Prostate gland (tissue), 2 donors: ENCODE data around the gene KPTN. TPM values are rescaled to one million over a fixed set of nuclear protein-coding genes. Genes with fewer than 3 reads are reported as not detected.

Experiments used
- DNase-seq: peaks from one replicate; pipeline ENCODE4 v3.0.0-alpha.2; 2019; ENCODE audit warnings: low spot score
- H3K27ac ChIP-seq, 2 donors: fragments of 200-600 bp; sonication (generic); 2 replicates each; pipeline ENCODE4 v1.5.1; 2017 to 2019
- H3K27me3 ChIP-seq: fragments of 200-600 bp; sonication (generic); replicated peaks from 2 replicates; pipeline ENCODE4 v1.5.1; 2019; ENCODE audit not compliant: insufficient read depth
- H3K36me3 ChIP-seq, 2 donors: fragments of 200-600 bp; sonication (generic); 1 replicate in 1 of 2; 2 replicates in 1 of 2; pipeline versions ENCODE4 v1.5.1 to v1.8.1; 2017 to 2019
- H3K4me1 ChIP-seq: fragments of 200-600 bp; sonication (generic); replicated peaks from 2 replicates; pipeline ENCODE4 v1.5.1; 2019
- H3K4me3 ChIP-seq, 2 donors: fragments of 200-600 bp; sonication (generic); 2 replicates each; pipeline ENCODE4 v1.5.1; 2017 to 2019
- H3K9me3 ChIP-seq: fragments of 200-600 bp; sonication (generic); 2 replicates; pipeline ENCODE4 v1.5.1; 2017
- CTCF ChIP-seq, 4 experiments: fragments of 200-600 bp in 2 of 4; fragments of 450-650 bp in 2 of 4; sonication (generic) in 2 of 4; IDR thresholded peaks; 1 replicate in 3 of 4; 2 replicates in 1 of 4; pipeline ENCODE4 v1.5.1; 2016 to 2019; ENCODE audit warnings: antibody characterized with exemption in 4 of 4, mild to moderate bottlenecking in 2 of 4, moderate library complexity in 2 of 4
- POLR2A ChIP-seq: fragments of 450-650 bp; IDR thresholded peaks from one replicate; pipeline ENCODE4 v1.6.1; 2016; ENCODE audit warnings: antibody characterized with exemption, mild to moderate bottlenecking
- POLR2AphosphoS5 ChIP-seq: sonication (generic); formaldehyde crosslinking; IDR thresholded peaks from one replicate; pipeline ENCODE4 v1.6.1; 2017; ENCODE audit warnings: antibody characterized with exemption
- WGBS: methylation state at CpG from one replicate; pipeline ENCODE4 v1.1.5; 2018; 5-methylcytosine and 5-hydroxymethylcytosine counted together
- intact Hi-C: fragments of 100-400 bp; cut with DNase I; formaldehyde crosslinking; loops from one replicate; pipeline ENCODE4 v1.14.2; 2022
- total RNA-seq, 2 donors: library from RNA; depleted of rRNA; stranded (reverse); fragments of >200 nt; gene quantifications; one replicate each; pipeline ENCODE4 v1.1.0, GENCODE V29; 2016

The KPTN gene
- total RNA-seq = 1 to 10 TPM; 8.8 to 9.0 TPM

- Histone ChIP-seq H3K27ac (peak within 1 kb of the TSS; percentile 86 to 93), H3K36me3 (peaks cover 0 to under 1% of the 10 kb centered on the region in 2 donors), H3K9me3 (no peaks in the 10 kb centered on the region), H3K4me3 (peak within 1 kb of the TSS; percentile 48 to 66), H3K27me3 (no peaks in the 10 kb centered on the region), H3K4me1 (peaks cover 4% of the 10 kb centered on the region)
- intact Hi-C loops = no loop called here
- WGBS = under 1% methylated on average over 57 of the region's 57 CpGs
- TF ChIP-seq POLR2AphosphoS5 (peak; percentile 86), CTCF (IDR thresholded peaks at IDR 0.05) (peak; percentile 53 to 91 (median 85)), POLR2A (peak; percentile 12)
- peak; percentile 78 for DNase-seq
Measured at GRCh38 chr19:47483800-47484690, at the start of gene KPTN. Gene KPTN, minus strand, starts transcription at chr19:47484219. Its CDS starts 59 bp downstream, at chr19:47484160.

- H3K27me3 ChIP-seq = no peaks in the 10 kb centered on the region
- no peak for TF ChIP-seq CTCF (IDR thresholded peaks at IDR 0.05)
- TF ChIP-seq POLR2AphosphoS5 = no peak
- TF ChIP-seq POLR2A = no peak
- WGBS = 41% methylated on average over 14 of the region's 14 CpGs
Measured at GRCh38 chr19:47531640-47532387, 47.8 kb upstream of the KPTN start.

GRCh38 chr19:47529018-47529742, 45.2 kb upstream of the KPTN start:
- no peak overlapping the region for H3K4me3 ChIP-seq
- 63% methylated on average over 15 of the region's 16 CpGs for WGBS
- no peaks in the 10 kb centered on the region for H3K27me3 ChIP-seq
- intact Hi-C loops = no loop called here
- no peak for DNase-seq
- H3K9me3 ChIP-seq = no peaks in the 10 kb centered on the region
- H3K36me3 ChIP-seq = no peaks in the 10 kb centered on the region
- no peak for TF ChIP-seq CTCF (IDR thresholded peaks at IDR 0.05)
- H3K27ac ChIP-seq = no peak overlapping the region
- no peaks in the 10 kb centered on the region for H3K4me1 ChIP-seq

More at GRCh38 chr19:47531640-47532387, 47.8 kb upstream of the KPTN start:
- intact Hi-C loops = no loop called here
- H3K4me1 ChIP-seq = no peaks in the 10 kb centered on the region
- H3K4me3 ChIP-seq = no peak overlapping the region
- H3K27ac ChIP-seq = no peak overlapping the region
- no peak for DNase-seq
- no peaks in the 10 kb centered on the region for H3K36me3 ChIP-seq
- H3K9me3 ChIP-seq = no peaks in the 10 kb centered on the region

GRCh38 chr19:47526798-47527197, 42.8 kb upstream of the KPTN start:
- 87% methylated on average over 3 of the region's 3 CpGs for WGBS

More at GRCh38 chr19:47526798-47527197, 42.8 kb upstream of the KPTN start:
- H3K36me3 ChIP-seq = no peaks in the 10 kb centered on the region
- no peak overlapping the region for H3K27ac ChIP-seq
- no peak overlapping the region for H3K4me3 ChIP-seq
- TF ChIP-seq POLR2A = no peak
- no peak for TF ChIP-seq POLR2AphosphoS5
- TF ChIP-seq CTCF (IDR thresholded peaks at IDR 0.05) = no peak
- DNase-seq = no peak
- H3K27me3 ChIP-seq = no peaks in the 10 kb centered on the region
- no peaks in the 10 kb centered on the region for H3K4me1 ChIP-seq
- H3K9me3 ChIP-seq = no peaks in the 10 kb centered on the region
- intact Hi-C loops = no loop called here
